NT2/D1 (cell line): ENCODE measurements around the gene SETD1B.
"Not testable (repeated sequence)": the region's sequence is repeated elsewhere in the genome, so short reads cannot be mapped to it uniquely, and the experiment has no call there.

Experiments
- SUZ12 ChIP-seq: IDR thresholded peaks from 2 replicates; pipeline ENCODE4 v1.6.1; 2011; ENCODE audit not compliant: insufficient read length, insufficient read depth; ENCODE audit errors: extremely low read depth
- ZNF274 ChIP-seq: IDR thresholded peaks from 2 replicates; pipeline ENCODE4 v1.6.1; 2011; ENCODE audit warnings: mild to moderate bottlenecking, low read depth, low read length

DNA sequence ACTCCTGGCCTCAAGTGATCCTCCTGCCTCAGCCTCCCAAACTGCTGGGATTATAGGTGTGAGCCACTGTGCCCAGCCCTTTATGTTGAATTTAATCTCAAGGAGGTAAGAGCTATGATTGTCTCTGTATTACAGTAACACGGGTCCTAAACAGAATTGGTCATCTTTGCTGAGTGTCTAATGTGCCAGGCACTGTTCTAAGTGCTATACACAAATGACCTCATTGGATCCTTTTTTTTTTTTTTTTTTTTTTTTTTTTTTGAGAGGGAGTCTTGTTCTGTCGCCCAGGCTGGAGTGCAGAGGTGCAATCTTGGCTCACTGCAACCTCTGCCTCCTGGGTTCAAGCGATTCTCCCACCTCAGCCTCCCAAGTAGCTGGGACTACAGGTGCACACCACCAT is 48.6 kb downstream of the SETD1B start:
- not testable (repeated sequence) for TF ChIP-seq SUZ12, ZNF274
